SJSA1 (cell line): Measurements from ENCODE around the gene NTNG1. TPM values are rescaled to one million over a fixed set of nuclear protein-coding genes. Genes with fewer than 3 reads are reported as not detected.
"Not testable (repeated sequence)": the region's sequence is repeated elsewhere in the genome, so short reads cannot be mapped to it uniquely, and the experiment has no call there.

Experiments
- DNase-seq, 2 experiments: peaks; one replicate each; pipeline ENCODE4 v3.0.0-alpha.2; 2015 to 2020; ENCODE audit warnings: low spot score in 2 of 2, low read depth in 1 of 2
- H3K27ac ChIP-seq: fragments of 250-450 bp; sonication (Bioruptor Pico); 2 replicates; pipeline ENCODE4 v1.5.1; 2020; ENCODE audit warnings: mild to moderate bottlenecking, moderate library complexity
- H3K27me3 ChIP-seq: fragments of 250-450 bp; sonication (Bioruptor Pico); replicated peaks from 2 replicates; pipeline ENCODE4 v1.5.1; 2020; ENCODE audit warnings: mild to moderate bottlenecking, moderate library complexity
- H3K36me3 ChIP-seq: fragments of 250-450 bp; sonication (Bioruptor Pico); 2 replicates; pipeline ENCODE4 v1.5.1; 2020; ENCODE audit warnings: mild to moderate bottlenecking
- H3K4me1 ChIP-seq: fragments of 250-450 bp; sonication (Bioruptor Pico); replicated peaks from 2 replicates; pipeline ENCODE4 v1.6.1; 2021; ENCODE audit warnings: mild to moderate bottlenecking
- H3K4me3 ChIP-seq: fragments of 250-450 bp; sonication (Bioruptor Pico); 2 replicates; pipeline ENCODE4 v1.5.1; 2020; ENCODE audit warnings: mild to moderate bottlenecking
- H3K9me3 ChIP-seq: fragments of 250-450 bp; sonication (Bioruptor Pico); replicated peaks from 2 replicates; pipeline ENCODE4 v1.5.1; 2020; ENCODE audit warnings: mild to moderate bottlenecking
- total RNA-seq: library from RNA; depleted of rRNA; stranded (reverse); fragments of >200 nt; shearing (Covaris generic); gene quantifications from 2 replicates; pipeline ENCODE4 v1.2.3, GENCODE V29; 2014

NTNG1 gene
- total RNA-seq, 1 experiment from 2014 or later = not detected

- H3K9me3 ChIP-seq = no peaks in the 10 kb centered on the region
- H3K4me1 ChIP-seq = no peaks in the 10 kb centered on the region
- no peak overlapping the region for H3K27ac ChIP-seq
- no peaks in the 10 kb centered on the region for H3K36me3 ChIP-seq
- DNase-seq = no peak
- H3K27me3 ChIP-seq = no peaks in the 10 kb centered on the region
- no peak overlapping the region for H3K4me3 ChIP-seq
Observed at GRCh38 chr1:107195476-107195875, 54.6 kb downstream of the NTNG1 start.

- no peak overlapping the region for H3K27ac ChIP-seq
- no peaks in the 10 kb centered on the region for H3K36me3 ChIP-seq
- DNase-seq = no peak
- no peak overlapping the region for H3K4me3 ChIP-seq
- no peaks in the 10 kb centered on the region for H3K27me3 ChIP-seq
- peaks cover 3% of the 10 kb centered on the region; the same call in 1 of the 2 replicates for H3K9me3 ChIP-seq
- no peaks in the 10 kb centered on the region for H3K4me1 ChIP-seq
Observed at GRCh38 chr1:107196973-107197562, 56.2 kb downstream of the NTNG1 start.

DNA sequence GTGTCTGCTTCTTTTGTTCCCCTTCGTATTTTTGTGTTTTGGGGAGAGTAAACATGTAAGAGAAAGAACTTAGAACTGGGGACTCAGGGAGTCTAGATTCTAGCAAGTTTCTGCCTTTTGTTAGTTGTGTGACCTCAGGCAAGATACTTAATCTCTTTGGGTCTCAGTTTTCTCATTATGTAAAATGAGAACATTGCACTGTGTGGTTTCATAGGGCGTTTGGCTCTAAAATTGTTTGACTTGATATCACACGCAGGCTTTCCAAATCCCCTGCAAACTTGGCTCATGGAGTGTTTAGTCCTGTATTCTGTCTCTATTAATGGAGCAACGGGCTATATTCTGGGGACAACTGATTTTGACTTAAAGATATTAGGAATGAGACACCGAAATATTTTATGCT is 57.7 kb downstream of the NTNG1 start:
- Histone ChIP-seq H3K4me3 (no peak overlapping the region), H3K27ac (no peak overlapping the region), H3K4me1 (no peaks in the 10 kb centered on the region), H3K27me3 (no peaks in the 10 kb centered on the region), H3K36me3 (no peaks in the 10 kb centered on the region), H3K9me3 (peaks cover 3% of the 10 kb centered on the region; the same call in 1 of the 2 replicates)
- DNase-seq = no peak

- Histone ChIP-seq H3K9me3 (peaks cover 6% of the 10 kb centered on the region; the same call in 1 of the 2 replicates), H3K4me3 (no peak overlapping the region), H3K4me1 (no peaks in the 10 kb centered on the region), H3K27me3 (no peaks in the 10 kb centered on the region), H3K36me3 (no peaks in the 10 kb centered on the region), H3K27ac (no peak overlapping the region)
- DNase-seq = no peak
Observed at GRCh38 chr1:107200631-107201030, 59.8 kb downstream of the NTNG1 start.

GRCh38 chr1:107202007-107202406 is 61.2 kb downstream of the NTNG1 start:
- H3K27me3 ChIP-seq = no peaks in the 10 kb centered on the region
- no peak for DNase-seq
- no peak overlapping the region for H3K27ac ChIP-seq
- H3K9me3 ChIP-seq = peaks cover 6% of the 10 kb centered on the region; the same call in 1 of the 2 replicates
- no peaks in the 10 kb centered on the region for H3K4me1 ChIP-seq
- no peak overlapping the region for H3K4me3 ChIP-seq
- no peaks in the 10 kb centered on the region for H3K36me3 ChIP-seq

DNA sequence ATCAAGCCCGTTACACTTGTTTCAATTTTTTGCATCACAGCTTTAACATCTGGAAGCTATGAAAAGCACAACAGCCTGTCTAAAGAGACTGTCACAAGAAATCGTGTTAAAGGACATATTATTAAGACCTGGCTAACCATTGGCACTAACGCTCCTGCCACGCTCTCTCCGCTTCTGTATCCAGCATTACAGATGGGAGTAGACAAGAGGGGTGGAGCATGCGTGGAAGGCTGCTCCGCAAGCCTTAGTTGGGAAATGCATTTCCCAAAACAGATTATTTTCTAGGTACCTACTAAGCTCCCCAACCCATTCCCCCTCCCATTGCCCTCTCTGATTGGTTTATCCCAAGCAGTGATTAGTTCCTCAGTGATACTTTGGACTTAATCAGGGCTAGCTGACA is 72.4 kb downstream of the NTNG1 start:
- no peak for DNase-seq
- H3K4me1 ChIP-seq = no peaks in the 10 kb centered on the region
- H3K27me3 ChIP-seq = no peaks in the 10 kb centered on the region
- H3K9me3 ChIP-seq = no peaks in the 10 kb centered on the region
- no peaks in the 10 kb centered on the region for H3K36me3 ChIP-seq
- H3K4me3 ChIP-seq = no peak overlapping the region
- H3K27ac ChIP-seq = no peak overlapping the region

DNA sequence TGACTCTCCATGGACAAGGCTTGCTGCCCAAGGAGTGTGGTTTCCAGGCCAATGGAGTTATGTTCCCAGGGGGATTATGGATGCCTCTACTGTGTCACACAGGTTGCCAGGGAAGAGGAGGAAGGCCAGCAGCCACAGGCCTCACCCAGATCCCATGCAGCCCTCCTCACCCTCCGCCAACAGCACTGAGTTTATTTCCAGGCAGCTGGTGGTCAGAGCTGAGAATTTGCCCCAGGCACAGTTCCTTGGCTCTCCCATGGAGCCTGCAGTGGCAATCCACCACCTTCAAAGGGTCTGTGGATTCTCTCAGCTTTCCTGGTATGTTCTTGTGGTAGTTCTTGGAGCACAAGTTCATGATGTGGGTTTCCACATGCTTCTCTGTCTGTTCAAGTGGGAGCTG is 79.2 kb downstream of the NTNG1 start:
- Histone ChIP-seq H3K4me1 (no peaks in the 10 kb centered on the region), H3K9me3 (no peaks in the 10 kb centered on the region), H3K27ac (no peak overlapping the region), H3K36me3 (no peaks in the 10 kb centered on the region), H3K4me3 (no peak overlapping the region), H3K27me3 (no peaks in the 10 kb centered on the region)
- DNase-seq = no peak

- H3K4me1 ChIP-seq = no peaks in the 10 kb centered on the region
- no peak for DNase-seq
- H3K27me3 ChIP-seq = no peaks in the 10 kb centered on the region
- no peak overlapping the region for H3K27ac ChIP-seq
- H3K4me3 ChIP-seq = no peak overlapping the region
- no peaks in the 10 kb centered on the region for H3K9me3 ChIP-seq
- no peaks in the 10 kb centered on the region for H3K36me3 ChIP-seq
Observed at GRCh38 chr1:107225706-107226105, 84.9 kb downstream of the NTNG1 start.

GRCh38 chr1:107228704-107229371 is 88.0 kb downstream of the NTNG1 start:
- no peak for DNase-seq

DNA sequence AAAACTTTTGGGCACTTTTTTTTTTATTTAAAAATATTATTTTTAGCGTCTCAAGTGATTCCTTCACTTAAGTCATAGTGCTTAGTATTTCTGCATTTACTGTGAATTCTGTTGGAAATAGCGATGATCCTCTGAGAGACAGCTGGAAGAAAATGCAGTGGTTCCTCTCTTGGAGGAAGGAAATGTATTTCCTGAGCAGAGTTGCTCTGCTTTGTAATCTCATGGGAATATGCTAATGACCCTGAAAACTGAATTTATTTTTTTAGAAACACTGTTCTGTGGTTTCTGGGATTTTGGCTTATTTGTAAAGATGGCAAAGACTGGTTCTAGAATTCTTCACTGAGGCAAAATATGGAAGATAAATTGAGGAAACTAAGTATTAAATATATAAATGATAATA is 88.9 kb downstream of the NTNG1 start:
- Histone ChIP-seq H3K4me3 (no peak overlapping the region), H3K27ac (no peak overlapping the region), H3K9me3 (no peaks in the 10 kb centered on the region), H3K27me3 (no peaks in the 10 kb centered on the region), H3K4me1 (no peaks in the 10 kb centered on the region), H3K36me3 (no peaks in the 10 kb centered on the region)
- DNase-seq = no peak

More at GRCh38 chr1:107228704-107229371, 88.0 kb downstream of the NTNG1 start:
- Histone ChIP-seq H3K36me3 (no peaks in the 10 kb centered on the region), H3K27ac (no peak overlapping the region), H3K4me1 (no peaks in the 10 kb centered on the region), H3K27me3 (no peaks in the 10 kb centered on the region), H3K9me3 (no peaks in the 10 kb centered on the region), H3K4me3 (no peak overlapping the region)

DNA sequence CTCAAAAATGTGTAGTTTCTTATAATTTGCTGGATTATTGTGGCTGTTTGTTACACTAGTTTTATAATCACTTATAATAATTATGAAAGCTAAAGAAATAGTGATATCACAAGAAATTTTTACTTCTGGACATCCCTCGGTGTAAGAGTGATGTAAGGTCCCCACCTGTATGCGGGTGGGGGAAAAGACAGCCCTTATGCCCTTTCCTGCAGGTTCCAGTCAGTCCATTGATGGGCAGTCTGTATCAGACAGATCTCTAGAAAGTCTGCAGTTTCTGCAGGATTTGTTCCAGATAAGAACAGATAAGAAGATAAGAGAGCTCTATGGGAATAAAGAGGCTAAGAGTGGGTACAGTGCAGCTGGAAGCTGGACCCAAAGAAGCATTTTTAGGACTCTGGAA is 89.3 kb downstream of the NTNG1 start:
- Histone ChIP-seq H3K4me3 (no peak overlapping the region), H3K4me1 (no peaks in the 10 kb centered on the region), H3K36me3 (no peaks in the 10 kb centered on the region), H3K27ac (no peak overlapping the region), H3K9me3 (no peaks in the 10 kb centered on the region), H3K27me3 (no peaks in the 10 kb centered on the region)
- no peak for DNase-seq

DNA sequence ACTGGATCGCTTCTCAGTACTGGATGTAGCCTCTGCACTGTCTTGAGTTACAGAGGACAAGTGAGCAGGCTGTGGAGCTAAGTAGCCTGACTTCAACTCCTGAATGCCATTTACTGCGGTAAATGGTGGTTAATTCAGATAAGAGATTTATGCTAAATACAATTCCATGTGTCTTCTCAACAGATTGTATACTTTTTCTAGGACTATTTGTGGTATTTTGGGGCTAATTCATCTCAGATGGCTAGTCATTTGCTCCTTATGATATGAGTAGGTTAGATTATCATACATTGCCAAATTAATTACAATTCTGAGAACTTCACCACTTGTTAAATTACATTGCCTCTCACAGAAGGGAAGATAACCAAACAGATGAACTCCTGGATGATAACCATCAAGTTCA is 90.5 kb downstream of the NTNG1 start:
- Histone ChIP-seq H3K9me3 (no peaks in the 10 kb centered on the region), H3K36me3 (no peaks in the 10 kb centered on the region)

GRCh38 chr1:107232426-107232825 is 91.6 kb downstream of the NTNG1 start:
- Histone ChIP-seq H3K27ac (no peak overlapping the region), H3K9me3 (no peaks in the 10 kb centered on the region), H3K4me3 (no peak overlapping the region), H3K4me1 (no peaks in the 10 kb centered on the region), H3K36me3 (no peaks in the 10 kb centered on the region), H3K27me3 (no peaks in the 10 kb centered on the region)
- DNase-seq = no peak

More for the DNA sequence above, 90.5 kb downstream of the NTNG1 start:
- DNase-seq = no peak
- Histone ChIP-seq H3K27me3 (no peaks in the 10 kb centered on the region), H3K27ac (no peak overlapping the region), H3K4me1 (no peaks in the 10 kb centered on the region), H3K4me3 (no peak overlapping the region)

GRCh38 chr1:107236760-107237159 is 95.9 kb downstream of the NTNG1 start:
- not testable (repeated sequence) for H3K4me1 ChIP-seq, H3K4me3 ChIP-seq, H3K36me3 ChIP-seq, H3K27ac ChIP-seq, H3K27me3 ChIP-seq, H3K9me3 ChIP-seq, DNase-seq

GRCh38 chr1:107243461-107243860 is 102.6 kb downstream of the NTNG1 start:
- H3K27ac ChIP-seq = no peak overlapping the region
- no peaks in the 10 kb centered on the region for H3K27me3 ChIP-seq
- H3K4me1 ChIP-seq = no peaks in the 10 kb centered on the region
- no peaks in the 10 kb centered on the region for H3K9me3 ChIP-seq
- H3K36me3 ChIP-seq = no peaks in the 10 kb centered on the region
- DNase-seq = no peak
- no peak overlapping the region for H3K4me3 ChIP-seq
